PC-3 (cell line): Measurements from ENCODE around the gene SAMD14. TPM values are rescaled to one million over a fixed set of nuclear protein-coding genes. Genes with fewer than 3 reads are reported as not detected.
A peak's percentile ranks its signal among the peaks of the same experiment; 100 is the strongest.

Experiments
- ATAC-seq: fragments of 200-7000 bp; cut with Tn5 transposase; 2 replicates; pipeline ENCODE4 v1.9.1; 2020; ENCODE audit warnings: mild to moderate bottlenecking, moderate library complexity
- BruUV-seq: library from RNA; stranded (reverse); fragments of 400-500 nt; replicated peaks from 2 replicates; lab custom pipeline; 2021; lab: Mats Ljungman, UMichigan
- CTCF ChIA-PET: fragments of 300-600 bp; sonication (Branson Sonifier 250); formaldehyde crosslinking; loops from one replicate; lab custom pipeline; 2022; ENCODE audit warnings: antibody characterized with exemption; lab: Charles Lee
- POLR2A ChIA-PET: fragments of 300-600 bp; sonication (Branson Sonifier 250); formaldehyde crosslinking; loops from one replicate; lab custom pipeline; 2022; ENCODE audit warnings: antibody characterized with exemption; ENCODE audit not compliant: unreplicated experiment; lab: Charles Lee
- DNase-seq: peaks from one replicate; pipeline ENCODE4 v3.0.0-alpha.2; 2015
- H2AFZ ChIP-seq: fragments of 300-600 bp; sonication (generic); 2 replicates; pipeline ENCODE4 v1.6.0; 2016; ENCODE audit warnings: antibody characterized with exemption, low read length
- H3F3A ChIP-seq: fragments of 300-600 bp; sonication (generic); one replicate; pipeline ENCODE4 v1.6.0; 2017; ENCODE audit warnings: antibody characterized with exemption, low read length, control low read depth, mild to moderate bottlenecking; ENCODE audit not compliant: unreplicated experiment
- H3K27ac ChIP-seq: fragments of 300-600 bp; sonication (generic); 2 replicates; pipeline ENCODE4 v1.5.1; 2016; ENCODE audit warnings: mild to moderate bottlenecking, low read length
- H3K27me3 ChIP-seq: fragments of 300-600 bp; sonication (generic); 2 replicates; pipeline ENCODE4 v1.6.1; 2016; ENCODE audit warnings: low read length, mixed read lengths
- H3K36me3 ChIP-seq: fragments of 300-600 bp; sonication (generic); 2 replicates; pipeline ENCODE4 v1.6.1; 2016; ENCODE audit warnings: low read depth, mixed run types, low read length, mixed read lengths
- H3K4me1 ChIP-seq: fragments of 300-600 bp; sonication (generic); 2 replicates; pipeline ENCODE4 v1.5.1; 2016; ENCODE audit warnings: low read length; ENCODE audit not compliant: insufficient read depth
- H3K4me2 ChIP-seq: fragments of 300-600 bp; sonication (generic); 2 replicates; pipeline ENCODE4 v1.6.0; 2016; ENCODE audit warnings: low read length
- H3K4me3 ChIP-seq: fragments of 300-600 bp; sonication (generic); 2 replicates; pipeline ENCODE4 v1.5.1; 2016; ENCODE audit warnings: mild to moderate bottlenecking, low read length, mixed read lengths
- H3K79me2 ChIP-seq: fragments of 300-600 bp; sonication (generic); 2 replicates; pipeline ENCODE4 v1.6.1; 2017; ENCODE audit warnings: low read length, mixed read lengths
- H3K9ac ChIP-seq: fragments of 300-600 bp; sonication (generic); 2 replicates; pipeline ENCODE4 v1.6.0; 2016; ENCODE audit warnings: mild to moderate bottlenecking, low read length
- H3K9me2 ChIP-seq: fragments of 300-600 bp; sonication (generic); replicated peaks from 2 replicates; pipeline ENCODE4 v1.6.1; 2016; ENCODE audit warnings: mixed run types, low read length, mixed read lengths
- H3K9me3 ChIP-seq: fragments of 300-600 bp; sonication (generic); 2 replicates; pipeline ENCODE4 v1.6.1; 2016; ENCODE audit warnings: low read length, mixed read lengths
- H4K20me1 ChIP-seq: fragments of 300-600 bp; sonication (generic); 2 replicates; pipeline ENCODE4 v1.6.1; 2016; ENCODE audit warnings: low read length, mixed read lengths
- EZH2 ChIP-seq: fragments of 300-600 bp; sonication (generic); IDR thresholded peaks from one replicate; pipeline ENCODE4 v1.6.1; 2017; ENCODE audit warnings: antibody characterized with exemption, mild to moderate bottlenecking, low read length; ENCODE audit not compliant: unreplicated experiment
- EZH2phosphoT487 ChIP-seq: fragments of 300-600 bp; sonication (generic); IDR thresholded peaks from 2 replicates; pipeline ENCODE4 v1.6.1; 2018; ENCODE audit warnings: mild to moderate bottlenecking, antibody characterized with exemption, low read length, borderline replicate concordance
- intact Hi-C: fragments of 100-400 bp; cut with micrococcal nuclease; formaldehyde crosslinking; loops from 2 replicates; pipeline ENCODE4 v1.9.0; 2023
- total RNA-seq: library from RNA; depleted of rRNA; stranded (reverse); fragments of >200 nt; gene quantifications from 2 replicates; pipeline ENCODE4 v1.2.3, GENCODE V29; 2014
- TF ChIP-seq, protein P1 (sequence below): fragments of 300-600 bp; sonication (generic); conservative IDR thresholded peaks from 2 replicates; pipeline ENCODE4 v1.5.1; 2017; ENCODE audit warnings: antibody characterized with exemption, low read depth, mild to moderate bottlenecking, low read length

The SAMD14 gene
- total RNA-seq, 1 experiment from 2014 or later, result 0.11 TPM

DNA sequence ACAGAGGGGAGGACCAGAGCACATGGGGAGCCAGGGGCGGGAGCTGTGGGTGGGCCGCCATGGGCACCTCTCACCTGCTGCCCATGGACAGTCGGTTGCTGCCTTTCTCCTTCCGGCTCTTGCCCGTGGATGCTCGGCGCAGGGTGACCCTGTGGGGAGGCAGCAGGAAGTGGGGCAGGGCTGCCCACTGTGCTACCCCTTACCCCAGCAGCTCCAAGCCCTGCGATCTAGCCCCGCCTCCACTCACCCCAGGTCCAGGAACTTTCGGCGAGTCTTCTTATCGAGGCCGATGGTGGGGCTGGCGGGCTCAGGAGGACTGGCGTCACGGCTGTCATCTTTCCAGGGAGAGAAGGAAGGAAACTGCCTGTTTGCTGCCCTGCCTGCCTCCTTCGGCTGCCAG lies 14.2 kb downstream of the SAMD14 start:
- Histone ChIP-seq H3F3A (no peaks in the 10 kb centered on the region), H3K9ac (no peak overlapping the region), H3K79me2 (no peaks in the 10 kb centered on the region), H3K9me3 (no peaks in the 10 kb centered on the region), H3K4me2 (no peak overlapping the region), H3K4me3 (no peak overlapping the region), H4K20me1 (no peaks in the 10 kb centered on the region), H3K27ac (no peak overlapping the region), H2AFZ (no peak overlapping the region), H3K36me3 (no peaks in the 10 kb centered on the region), H3K9me2 (no peaks in the 10 kb centered on the region), H3K4me1 (peaks cover 5% of the 10 kb centered on the region; the same call in 1 of the 2 replicates), H3K27me3 (peaks cover 5% of the 10 kb centered on the region; the same call in 1 of the 2 replicates)
- no TSS peak for BruUV-seq
- ChIA-PET CTCF (interaction anchor here (1.2 kb wide), 1 partner anchor 21 kb away, joined by 3 read pairs; the partner anchor contains the start of gene PDK2), POLR2A (no interaction called here)
- ATAC-seq (no peak), DNase-seq (no peak)
- no peak for TF ChIP-seq EZH2phosphoT487
- TF ChIP-seq, protein P1, sequence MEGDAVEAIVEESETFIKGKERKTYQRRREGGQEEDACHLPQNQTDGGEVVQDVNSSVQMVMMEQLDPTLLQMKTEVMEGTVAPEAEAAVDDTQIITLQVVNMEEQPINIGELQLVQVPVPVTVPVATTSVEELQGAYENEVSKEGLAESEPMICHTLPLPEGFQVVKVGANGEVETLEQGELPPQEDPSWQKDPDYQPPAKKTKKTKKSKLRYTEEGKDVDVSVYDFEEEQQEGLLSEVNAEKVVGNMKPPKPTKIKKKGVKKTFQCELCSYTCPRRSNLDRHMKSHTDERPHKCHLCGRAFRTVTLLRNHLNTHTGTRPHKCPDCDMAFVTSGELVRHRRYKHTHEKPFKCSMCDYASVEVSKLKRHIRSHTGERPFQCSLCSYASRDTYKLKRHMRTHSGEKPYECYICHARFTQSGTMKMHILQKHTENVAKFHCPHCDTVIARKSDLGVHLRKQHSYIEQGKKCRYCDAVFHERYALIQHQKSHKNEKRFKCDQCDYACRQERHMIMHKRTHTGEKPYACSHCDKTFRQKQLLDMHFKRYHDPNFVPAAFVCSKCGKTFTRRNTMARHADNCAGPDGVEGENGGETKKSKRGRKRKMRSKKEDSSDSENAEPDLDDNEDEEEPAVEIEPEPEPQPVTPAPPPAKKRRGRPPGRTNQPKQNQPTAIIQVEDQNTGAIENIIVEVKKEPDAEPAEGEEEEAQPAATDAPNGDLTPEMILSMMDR, result no peak
- no peak for TF ChIP-seq EZH2
- intact Hi-C loops, result loop anchor here (2.0 kb wide), 1 partner anchor 45 kb away; no protein-coding TSS in a partner anchor

DNA sequence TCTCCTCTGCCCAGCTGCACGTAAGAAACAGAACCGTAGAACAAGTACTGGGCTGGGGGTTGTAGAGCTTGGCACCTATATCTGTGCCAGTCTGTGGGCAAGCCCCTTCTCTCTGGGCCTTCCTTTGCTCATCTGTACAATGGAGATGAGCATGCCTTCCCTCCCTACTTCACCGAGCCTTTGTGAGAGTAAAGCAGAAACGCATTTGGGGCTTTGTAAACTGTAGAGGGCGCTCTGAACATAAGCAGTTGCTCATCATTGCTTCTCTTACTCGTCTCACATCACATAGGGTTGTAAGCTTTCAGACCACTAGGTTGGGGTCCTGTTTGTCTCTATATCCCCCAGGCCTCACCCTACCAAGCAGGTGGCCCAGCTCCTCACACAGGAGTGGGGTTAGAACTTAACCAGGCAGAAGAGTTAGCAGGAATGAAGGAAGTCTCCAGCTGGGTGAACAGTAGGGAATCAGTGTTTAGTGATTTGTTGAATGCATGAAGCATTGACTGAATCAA lies 15.1 kb downstream of the SAMD14 start:
- ChIA-PET CTCF (interaction anchor here (1.2 kb wide), 1 partner anchor 20 kb away, joined by 3 read pairs; the partner anchor contains the start of gene PDK2), POLR2A (interaction anchor here (0.6 kb wide), 1 partner anchor 181 kb away, joined by 3 read pairs; no protein-coding TSS in a partner anchor)
- Histone ChIP-seq H3K9me3 (no peaks in the 10 kb centered on the region), H3F3A (no peaks in the 10 kb centered on the region), H3K27ac (no peak overlapping the region), H3K4me2 (no peak overlapping the region), H3K36me3 (no peaks in the 10 kb centered on the region), H3K9me2 (no peaks in the 10 kb centered on the region), H3K27me3 (peaks cover 5% of the 10 kb centered on the region; the same call in 1 of the 2 replicates), H3K79me2 (no peaks in the 10 kb centered on the region), H3K9ac (no peak overlapping the region), H3K4me3 (no peak overlapping the region), H2AFZ (no peak overlapping the region), H4K20me1 (no peaks in the 10 kb centered on the region), H3K4me1 (peaks cover 5% of the 10 kb centered on the region; the same call in 1 of the 2 replicates)
- no peak for TF ChIP-seq EZH2
- TF ChIP-seq, protein P1, result peak; percentile 96
- TF ChIP-seq EZH2phosphoT487, result no peak
- intact Hi-C loops, result loop anchor here (2.0 kb wide), 1 partner anchor 46 kb away; no protein-coding TSS in a partner anchor
- peak; percentile 35 for ATAC-seq
- no TSS peak for BruUV-seq
- peak; percentile 84 for DNase-seq

DNA sequence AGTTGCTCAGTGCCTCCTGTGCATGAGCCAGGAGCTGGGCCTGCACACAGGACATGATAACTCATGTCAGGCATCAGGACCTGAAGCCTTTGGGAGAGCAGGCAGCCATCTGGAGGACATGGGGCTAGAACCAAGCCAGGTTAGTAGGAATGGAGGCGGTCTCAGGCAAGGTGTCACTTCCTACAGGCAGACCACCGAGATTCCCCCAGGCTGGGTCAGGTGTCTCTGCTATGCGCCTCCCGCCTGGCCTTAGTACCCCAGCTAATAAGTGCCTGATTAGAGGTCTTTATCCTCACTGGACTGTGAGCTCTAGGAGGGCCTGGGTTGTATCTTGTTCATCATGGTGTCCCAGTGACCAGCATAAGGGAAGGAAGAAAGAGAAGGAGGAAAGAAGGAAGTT lies 15.6 kb downstream of the SAMD14 start:
- Histone ChIP-seq H3K4me1 (peaks cover 5% of the 10 kb centered on the region; the same call in 1 of the 2 replicates), H2AFZ (no peak overlapping the region), H3K9me2 (no peaks in the 10 kb centered on the region), H3F3A (no peaks in the 10 kb centered on the region), H3K9ac (no peak overlapping the region), H4K20me1 (no peaks in the 10 kb centered on the region), H3K27ac (no peak overlapping the region), H3K27me3 (peaks cover 5% of the 10 kb centered on the region; the same call in 1 of the 2 replicates), H3K4me2 (no peak overlapping the region), H3K9me3 (no peaks in the 10 kb centered on the region), H3K79me2 (no peaks in the 10 kb centered on the region), H3K4me3 (no peak overlapping the region), H3K36me3 (no peaks in the 10 kb centered on the region)
- DNase-seq (no peak), ATAC-seq (no peak)
- TF ChIP-seq EZH2phosphoT487, result no peak
- TF ChIP-seq, protein P1, result no peak
- ChIA-PET CTCF (no interaction called here), POLR2A (no interaction called here)
- BruUV-seq, result no TSS peak
- intact Hi-C loops, result loop anchor here (2.0 kb wide), 1 partner anchor 46 kb away; no protein-coding TSS in a partner anchor
